Measurements from ENCODE around the gene ATG2B. TPM values are rescaled to one million over a fixed set of nuclear protein-coding genes. Genes with fewer than 3 reads are reported as not detected.

ATG2B gene
- 29.1 TPM for polyA plus RNA-seq
- long read RNA-seq, donor 1: 0 reads
- long read RNA-seq, donor 2: 0 reads
- long read RNA-seq, donor 3: 0 reads
- long read RNA-seq, donor 4: 0 reads
- long read RNA-seq, donor 5: 0 reads
- long read RNA-seq, donor 6: 0 reads
- long read RNA-seq, donor 7, partial matches to known transcripts: 7 of 14 reads
- long read RNA-seq, donor 7, other reads (novel, unspliced or antisense): 7 of 14 reads
- long read RNA-seq, donor 8, partial matches to known transcripts: 103 of 116 reads
- long read RNA-seq, donor 8, other reads (novel, unspliced or antisense): 13 of 116 reads
- long read RNA-seq, donor 9: 0 reads
- long read RNA-seq, donor 10: 0 reads
- long read RNA-seq, donor 11, full-length matches to known transcripts: 1 of 1 reads
- long read RNA-seq, donor 11, partial matches to known transcripts: 0 of 1 reads
- long read RNA-seq, donor 11, other reads (novel, unspliced or antisense): 0 of 1 reads

DNA sequence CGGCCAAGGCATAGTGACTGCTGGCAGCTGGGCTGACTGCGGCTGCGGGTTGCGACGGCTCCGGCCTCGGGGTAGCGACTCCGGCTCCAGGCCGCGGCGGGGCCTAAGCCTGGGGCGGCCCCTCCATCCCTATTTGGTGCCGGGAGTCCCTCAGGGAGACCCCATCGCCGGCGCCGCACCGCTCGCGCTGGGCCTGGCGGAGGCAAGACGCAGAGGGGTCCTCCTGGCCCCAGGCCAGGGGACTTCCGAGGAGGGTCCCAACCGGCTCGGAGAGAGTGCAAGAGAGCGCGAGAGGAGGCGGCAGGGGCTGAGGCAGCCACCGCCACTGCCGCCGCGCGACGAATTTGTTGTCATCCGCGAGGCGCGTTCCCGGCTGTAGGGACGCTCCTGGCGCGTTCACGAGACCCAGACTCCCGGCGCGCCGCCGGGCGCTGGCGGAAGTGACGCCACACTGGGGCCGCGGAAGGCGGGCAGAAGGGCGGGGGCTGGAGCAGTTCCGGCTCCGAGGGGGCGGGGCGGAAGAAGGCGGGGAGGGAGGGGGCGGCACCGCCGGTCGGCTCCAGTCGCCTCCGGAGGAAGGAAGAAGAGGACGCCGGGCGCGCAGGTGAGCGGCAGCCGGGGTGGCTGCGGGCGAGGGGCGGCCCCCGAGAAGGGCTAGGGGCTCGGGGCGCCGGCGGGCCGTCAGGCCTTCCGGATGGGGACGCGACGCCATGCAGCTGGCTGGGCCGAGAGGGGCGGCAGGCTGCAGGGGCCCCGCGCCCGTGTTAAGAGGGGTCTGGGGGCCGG, at the start of gene ATG2B, which contains the start of gene GSKIP:
Gene ATG2B, minus strand, starts transcription at position 377 of the 786 bp plus-strand sequence. Its CDS starts 365 bp downstream, at position 12.
Gene GSKIP, plus strand, starts transcription at position 562 of the 786 bp plus-strand sequence. CDS start 18,722 bp downstream, outside the sequence.
- Histone ChIP-seq H3K27me3 (ENCODE audit: control insufficient read depth, insufficient read depth, low read length) (no peaks in the 10 kb centered on the region), H3K36me3 (ENCODE audit: control insufficient read depth, insufficient read depth, low read length) (no peaks in the 10 kb centered on the region), H3K9me3 (ENCODE audit: control insufficient read depth, low read depth, low read length) (no peaks in the 10 kb centered on the region), H3K27ac (ENCODE audit: low read length) (peak within 1 kb of the TSS; percentile 91), H3K4me3 (ENCODE audit: low read length) (peak within 1 kb of the TSS; percentile 91), H3K4me1 (ENCODE audit: control insufficient read depth, insufficient read depth, low read length) (peaks cover 5% of the 10 kb centered on the region)
- no CpG with 5 or more reads among the region's 92 CpGs for WGBS (ENCODE audit: insufficient coverage, low lambda C conversion rate)
- peak; percentile 94 for DNase-seq

DNA sequence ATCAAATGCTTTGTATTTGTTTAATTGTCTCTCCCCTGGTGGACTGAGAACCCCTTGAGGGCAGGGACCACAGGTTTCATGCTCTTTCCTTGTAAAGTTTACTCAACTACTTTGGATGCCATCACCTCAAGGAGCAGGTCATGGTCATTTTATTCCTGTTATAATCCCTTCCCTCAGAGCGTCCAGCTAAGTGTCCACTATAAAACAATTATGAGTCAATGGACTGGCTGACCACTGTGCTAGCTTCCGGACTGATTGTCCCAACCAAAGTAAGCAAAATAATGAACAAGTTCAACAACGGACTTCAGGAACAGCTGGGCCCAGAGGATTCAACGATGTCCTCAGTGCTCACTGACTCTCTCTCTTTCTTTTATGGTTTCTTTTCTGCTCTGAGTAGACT, 47.0 kb upstream of the ATG2B start:
- H3K36me3 ChIP-seq (ENCODE audit: control insufficient read depth, insufficient read depth, low read length): no peaks in the 10 kb centered on the region
- no peaks in the 10 kb centered on the region for H3K9me3 ChIP-seq (ENCODE audit: control insufficient read depth, low read depth, low read length)
- no peak for DNase-seq
- no CpG with 5 or more reads among the region's 4 CpGs for WGBS (ENCODE audit: insufficient coverage, low lambda C conversion rate)
- H3K27me3 ChIP-seq (ENCODE audit: control insufficient read depth, insufficient read depth, low read length): no peaks in the 10 kb centered on the region
- no peaks in the 10 kb centered on the region for H3K4me1 ChIP-seq (ENCODE audit: control insufficient read depth, insufficient read depth, low read length)
- H3K27ac ChIP-seq (ENCODE audit: low read length): no peak overlapping the region
- no peak overlapping the region for H3K4me3 ChIP-seq (ENCODE audit: low read length)

DNA sequence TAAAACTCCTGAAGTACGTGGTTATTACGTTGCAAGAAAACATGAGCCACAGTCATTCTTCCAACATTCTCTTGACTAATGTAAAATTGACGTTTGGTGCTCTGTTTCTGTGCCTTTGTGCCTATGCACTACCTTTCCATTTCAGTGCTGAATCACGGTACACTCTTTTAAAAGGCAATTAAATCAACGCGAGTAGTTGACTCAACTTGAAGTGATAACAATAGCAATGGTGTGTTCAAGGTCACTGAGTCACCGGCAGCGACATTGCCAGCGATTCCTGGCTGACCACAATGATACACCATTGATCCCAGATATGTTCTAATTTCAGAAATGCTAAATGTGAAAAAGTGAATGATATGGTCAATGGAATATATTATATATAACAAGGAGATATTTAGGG, 46.6 kb upstream of the ATG2B start:
- no peak overlapping the region for H3K4me3 ChIP-seq (ENCODE audit: low read length)
- no peak for DNase-seq
- 95% methylated on average over 4 of the region's 9 CpGs for WGBS (ENCODE audit: insufficient coverage, low lambda C conversion rate)
- no peak overlapping the region for H3K27ac ChIP-seq (ENCODE audit: low read length)
- no peaks in the 10 kb centered on the region for H3K4me1 ChIP-seq (ENCODE audit: control insufficient read depth, insufficient read depth, low read length)
- H3K9me3 ChIP-seq (ENCODE audit: control insufficient read depth, low read depth, low read length): no peaks in the 10 kb centered on the region
- H3K36me3 ChIP-seq (ENCODE audit: control insufficient read depth, insufficient read depth, low read length): no peaks in the 10 kb centered on the region
- H3K27me3 ChIP-seq (ENCODE audit: control insufficient read depth, insufficient read depth, low read length): no peaks in the 10 kb centered on the region

GRCh38 chr14:96408608-96409007, 45.5 kb upstream of the ATG2B start:
- no peak overlapping the region for H3K4me3 ChIP-seq (ENCODE audit: low read length)
- no peaks in the 10 kb centered on the region for H3K36me3 ChIP-seq (ENCODE audit: control insufficient read depth, insufficient read depth, low read length)
- no peak overlapping the region for H3K27ac ChIP-seq (ENCODE audit: low read length)
- no peaks in the 10 kb centered on the region for H3K4me1 ChIP-seq (ENCODE audit: control insufficient read depth, insufficient read depth, low read length)
- DNase-seq: no peak
- WGBS (ENCODE audit: insufficient coverage, low lambda C conversion rate): 100% methylated on average over 1 of the region's 12 CpGs
- H3K9me3 ChIP-seq (ENCODE audit: control insufficient read depth, low read depth, low read length): no peaks in the 10 kb centered on the region
- H3K27me3 ChIP-seq (ENCODE audit: control insufficient read depth, insufficient read depth, low read length): no peaks in the 10 kb centered on the region

DNA sequence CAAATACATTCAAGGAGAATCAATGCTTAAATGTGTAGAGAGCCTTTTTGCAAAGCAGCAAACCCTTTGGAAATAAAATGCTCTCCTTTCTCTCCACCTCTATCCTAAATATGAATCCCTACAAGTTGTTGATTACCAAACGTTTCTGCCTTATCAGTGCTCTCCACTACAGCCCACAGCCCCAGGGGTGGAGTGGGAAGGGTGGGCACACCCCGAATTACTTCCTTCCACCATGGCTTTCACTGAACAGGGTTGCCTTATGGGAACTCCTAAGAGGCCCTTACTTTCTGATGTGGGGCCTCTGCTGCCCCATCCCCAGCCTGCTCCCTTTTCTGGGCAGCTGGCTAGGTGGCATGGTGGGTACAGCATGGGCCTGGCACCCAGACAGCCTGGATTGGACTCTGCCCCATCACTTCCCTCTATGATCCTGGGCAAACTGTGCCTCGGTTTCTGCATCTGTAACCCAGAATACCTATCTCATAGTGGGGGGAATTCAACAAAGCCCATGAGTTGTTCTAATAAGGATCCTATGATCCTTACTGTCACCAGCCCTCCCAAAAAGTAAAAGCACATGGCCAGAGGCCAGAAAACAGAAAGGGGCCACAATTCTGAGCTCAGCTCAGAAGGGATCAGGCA, 44.9 kb upstream of the ATG2B start:
- no peaks in the 10 kb centered on the region for H3K27me3 ChIP-seq (ENCODE audit: control insufficient read depth, insufficient read depth, low read length)
- no peak for DNase-seq
- H3K9me3 ChIP-seq (ENCODE audit: control insufficient read depth, low read depth, low read length): no peaks in the 10 kb centered on the region
- H3K4me1 ChIP-seq (ENCODE audit: control insufficient read depth, insufficient read depth, low read length): no peaks in the 10 kb centered on the region
- no peaks in the 10 kb centered on the region for H3K36me3 ChIP-seq (ENCODE audit: control insufficient read depth, insufficient read depth, low read length)
- no CpG with 5 or more reads among the region's 3 CpGs for WGBS (ENCODE audit: insufficient coverage, low lambda C conversion rate)
- H3K4me3 ChIP-seq (ENCODE audit: low read length): no peak overlapping the region
- H3K27ac ChIP-seq (ENCODE audit: low read length): no peak overlapping the region

DNA sequence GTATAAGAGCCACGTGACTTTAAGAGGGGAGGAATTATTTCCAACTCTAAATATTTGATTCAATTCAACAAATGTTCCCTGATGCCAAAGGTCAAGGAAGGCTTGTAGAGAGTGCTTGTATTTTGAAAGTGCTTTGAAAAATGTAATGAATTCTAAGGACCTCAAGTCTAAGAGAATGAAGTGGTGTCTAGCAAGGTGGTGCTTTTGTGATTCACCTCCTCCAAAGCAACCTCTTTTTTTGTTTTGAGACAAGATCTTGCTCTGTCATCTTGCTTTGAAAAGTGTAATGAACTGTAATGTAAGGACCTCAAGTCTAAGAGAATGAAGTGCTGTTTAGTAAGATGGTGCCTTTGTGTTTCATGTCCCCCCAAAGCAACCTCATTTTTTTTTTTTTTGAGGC, 42.5 kb upstream of the ATG2B start:
- DNase-seq: no peak
- H3K27ac ChIP-seq (ENCODE audit: low read length): no peak overlapping the region
- no peaks in the 10 kb centered on the region for H3K27me3 ChIP-seq (ENCODE audit: control insufficient read depth, insufficient read depth, low read length)
- no peaks in the 10 kb centered on the region for H3K4me1 ChIP-seq (ENCODE audit: control insufficient read depth, insufficient read depth, low read length)
- H3K36me3 ChIP-seq (ENCODE audit: control insufficient read depth, insufficient read depth, low read length): no peaks in the 10 kb centered on the region
- H3K9me3 ChIP-seq (ENCODE audit: control insufficient read depth, low read depth, low read length): no peaks in the 10 kb centered on the region
- 100% methylated on average over 1 of the region's 1 CpG for WGBS (ENCODE audit: insufficient coverage, low lambda C conversion rate)
- no peak overlapping the region for H3K4me3 ChIP-seq (ENCODE audit: low read length)

GRCh38 chr14:96403409-96403808, 40.3 kb upstream of the ATG2B start:
- Histone ChIP-seq H3K9me3 (ENCODE audit: control insufficient read depth, low read depth, low read length) (no peaks in the 10 kb centered on the region), H3K27ac (ENCODE audit: low read length) (no peak overlapping the region), H3K4me3 (ENCODE audit: low read length) (no peak overlapping the region), H3K36me3 (ENCODE audit: control insufficient read depth, insufficient read depth, low read length) (no peaks in the 10 kb centered on the region), H3K27me3 (ENCODE audit: control insufficient read depth, insufficient read depth, low read length) (no peaks in the 10 kb centered on the region), H3K4me1 (ENCODE audit: control insufficient read depth, insufficient read depth, low read length) (no peaks in the 10 kb centered on the region)
- 100% methylated on average over 1 of the region's 3 CpGs for WGBS (ENCODE audit: insufficient coverage, low lambda C conversion rate)
- DNase-seq: no peak

DNA sequence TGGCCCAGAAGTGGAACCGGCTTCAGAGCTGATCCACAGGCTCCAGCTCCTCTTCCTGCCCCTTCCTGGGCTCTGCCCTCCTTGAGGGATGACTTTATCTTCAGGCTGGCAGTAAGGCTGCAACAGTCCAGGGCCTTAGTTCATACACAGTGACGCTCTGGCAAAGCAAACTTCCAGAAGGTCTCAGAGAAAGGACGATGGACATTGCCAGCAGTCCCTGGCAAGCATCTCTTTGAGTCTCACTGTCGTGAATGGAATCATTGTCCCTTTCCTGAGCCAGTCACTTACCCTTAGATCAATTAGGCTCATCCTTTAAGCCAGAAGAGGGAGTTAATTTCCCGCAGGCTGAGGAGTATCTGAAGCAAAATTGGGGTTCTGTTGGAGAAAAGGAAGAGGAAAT, 37.4 kb upstream of the ATG2B start:
- no peak for DNase-seq
- WGBS (ENCODE audit: insufficient coverage, low lambda C conversion rate): no CpG with 5 or more reads among the region's 5 CpGs

DNA sequence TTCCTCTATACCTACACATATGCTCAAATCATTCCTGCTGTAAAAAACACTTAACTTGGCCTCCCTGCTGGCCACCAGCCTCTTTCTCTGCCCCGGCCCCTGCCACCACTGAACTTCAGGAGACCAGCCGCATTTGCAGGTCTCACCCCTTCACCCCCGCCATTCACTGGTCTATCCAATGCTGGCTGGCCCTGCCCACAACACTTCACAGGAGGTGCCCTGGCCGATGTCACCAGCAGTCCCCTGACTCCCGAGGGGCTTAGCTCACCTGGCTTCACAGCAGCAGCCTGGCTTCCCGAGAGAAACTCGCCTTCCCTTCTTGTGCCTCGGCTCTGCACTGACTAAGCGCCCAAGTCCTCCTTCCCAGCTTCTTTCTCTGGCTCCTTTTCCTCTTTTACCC, 36.3 kb upstream of the ATG2B start:
- WGBS (ENCODE audit: insufficient coverage, low lambda C conversion rate): 100% methylated on average over 1 of the region's 9 CpGs
- Histone ChIP-seq H3K4me1 (ENCODE audit: control insufficient read depth, insufficient read depth, low read length) (no peaks in the 10 kb centered on the region), H3K27me3 (ENCODE audit: control insufficient read depth, insufficient read depth, low read length) (no peaks in the 10 kb centered on the region), H3K4me3 (ENCODE audit: low read length) (no peak overlapping the region), H3K36me3 (ENCODE audit: control insufficient read depth, insufficient read depth, low read length) (no peaks in the 10 kb centered on the region), H3K9me3 (ENCODE audit: control insufficient read depth, low read depth, low read length) (no peaks in the 10 kb centered on the region), H3K27ac (ENCODE audit: low read length) (no peak overlapping the region)
- DNase-seq: no peak

More for the DNA sequence above, 37.4 kb upstream of the ATG2B start:
- H3K27ac ChIP-seq (ENCODE audit: low read length): no peak overlapping the region
- H3K27me3 ChIP-seq (ENCODE audit: control insufficient read depth, insufficient read depth, low read length): no peaks in the 10 kb centered on the region
- no peaks in the 10 kb centered on the region for H3K4me1 ChIP-seq (ENCODE audit: control insufficient read depth, insufficient read depth, low read length)
- H3K36me3 ChIP-seq (ENCODE audit: control insufficient read depth, insufficient read depth, low read length): no peaks in the 10 kb centered on the region
- no peaks in the 10 kb centered on the region for H3K9me3 ChIP-seq (ENCODE audit: control insufficient read depth, low read depth, low read length)
- no peak overlapping the region for H3K4me3 ChIP-seq (ENCODE audit: low read length)

DNA sequence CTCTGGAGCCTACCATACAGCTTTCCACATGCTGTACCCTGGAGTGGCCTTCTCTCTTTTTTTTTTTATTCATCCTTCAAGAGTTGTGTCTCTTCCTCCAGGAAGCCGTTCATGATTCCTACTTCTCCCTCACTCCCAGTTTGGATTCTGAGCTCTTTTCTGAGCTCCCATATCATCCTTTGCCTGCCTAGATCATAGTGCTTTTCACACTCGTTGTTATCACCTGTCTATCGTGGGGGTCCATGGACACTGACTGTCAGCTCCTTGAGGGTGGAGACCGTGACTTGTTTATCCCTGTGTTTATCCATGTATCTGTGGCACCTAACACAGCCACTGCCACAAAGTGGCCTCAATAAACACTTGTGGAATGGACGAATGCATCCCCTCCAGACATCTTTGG, 35.8 kb upstream of the ATG2B start:
- H3K4me1 ChIP-seq (ENCODE audit: control insufficient read depth, insufficient read depth, low read length): no peaks in the 10 kb centered on the region
- DNase-seq: no peak
- no peak overlapping the region for H3K27ac ChIP-seq (ENCODE audit: low read length)
- WGBS (ENCODE audit: insufficient coverage, low lambda C conversion rate): 73% methylated on average over 2 of the region's 5 CpGs
- no peaks in the 10 kb centered on the region for H3K36me3 ChIP-seq (ENCODE audit: control insufficient read depth, insufficient read depth, low read length)
- no peak overlapping the region for H3K4me3 ChIP-seq (ENCODE audit: low read length)
- no peaks in the 10 kb centered on the region for H3K9me3 ChIP-seq (ENCODE audit: control insufficient read depth, low read depth, low read length)
- H3K27me3 ChIP-seq (ENCODE audit: control insufficient read depth, insufficient read depth, low read length): no peaks in the 10 kb centered on the region
